HL-60 (cell line): Measurements from ENCODE around the gene TFF2.

Source experiments
- POLR2AphosphoS5 ChIP-seq: IDR thresholded peaks from 2 replicates; pipeline ENCODE4 v1.6.1; 2012; ENCODE audit warnings: low read depth
- TF ChIP-seq, protein P1 (sequence below): IDR thresholded peaks from one replicate; pipeline ENCODE4 v1.5.1; 2011; ENCODE audit warnings: low read length, control low read depth, inconsistent platforms; ENCODE audit not compliant: insufficient read depth
- TF ChIP-seq, protein P2 (sequence below): IDR thresholded peaks from 2 replicates; pipeline ENCODE4 v1.6.1; 2012; ENCODE audit warnings: low read depth; ENCODE audit not compliant: insufficient replicate concordance

DNA sequence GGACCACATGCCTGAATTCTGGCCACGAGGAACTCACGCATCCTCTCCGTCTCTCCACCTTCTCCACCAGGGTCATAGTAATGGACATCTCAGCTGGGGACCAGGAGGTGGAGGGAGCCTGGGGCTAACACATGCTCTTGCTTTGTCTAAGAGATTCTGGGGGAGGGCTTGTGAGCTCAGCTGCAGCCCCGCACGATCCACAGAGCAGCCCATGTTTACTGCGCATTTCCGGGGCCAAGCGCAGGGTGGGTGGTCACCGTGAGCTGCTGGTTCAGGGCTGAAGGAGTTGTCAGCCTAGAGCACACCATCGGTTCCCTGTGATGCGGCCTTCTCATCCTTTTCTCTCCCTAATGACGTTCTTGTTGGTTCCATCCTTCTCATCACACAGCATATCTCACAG, 7.5 kb upstream of the TFF2 start:
- no peak for TF ChIP-seq POLR2AphosphoS5
- TF ChIP-seq, protein P1, sequence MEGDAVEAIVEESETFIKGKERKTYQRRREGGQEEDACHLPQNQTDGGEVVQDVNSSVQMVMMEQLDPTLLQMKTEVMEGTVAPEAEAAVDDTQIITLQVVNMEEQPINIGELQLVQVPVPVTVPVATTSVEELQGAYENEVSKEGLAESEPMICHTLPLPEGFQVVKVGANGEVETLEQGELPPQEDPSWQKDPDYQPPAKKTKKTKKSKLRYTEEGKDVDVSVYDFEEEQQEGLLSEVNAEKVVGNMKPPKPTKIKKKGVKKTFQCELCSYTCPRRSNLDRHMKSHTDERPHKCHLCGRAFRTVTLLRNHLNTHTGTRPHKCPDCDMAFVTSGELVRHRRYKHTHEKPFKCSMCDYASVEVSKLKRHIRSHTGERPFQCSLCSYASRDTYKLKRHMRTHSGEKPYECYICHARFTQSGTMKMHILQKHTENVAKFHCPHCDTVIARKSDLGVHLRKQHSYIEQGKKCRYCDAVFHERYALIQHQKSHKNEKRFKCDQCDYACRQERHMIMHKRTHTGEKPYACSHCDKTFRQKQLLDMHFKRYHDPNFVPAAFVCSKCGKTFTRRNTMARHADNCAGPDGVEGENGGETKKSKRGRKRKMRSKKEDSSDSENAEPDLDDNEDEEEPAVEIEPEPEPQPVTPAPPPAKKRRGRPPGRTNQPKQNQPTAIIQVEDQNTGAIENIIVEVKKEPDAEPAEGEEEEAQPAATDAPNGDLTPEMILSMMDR, result no peak
- TF ChIP-seq, protein P2, sequence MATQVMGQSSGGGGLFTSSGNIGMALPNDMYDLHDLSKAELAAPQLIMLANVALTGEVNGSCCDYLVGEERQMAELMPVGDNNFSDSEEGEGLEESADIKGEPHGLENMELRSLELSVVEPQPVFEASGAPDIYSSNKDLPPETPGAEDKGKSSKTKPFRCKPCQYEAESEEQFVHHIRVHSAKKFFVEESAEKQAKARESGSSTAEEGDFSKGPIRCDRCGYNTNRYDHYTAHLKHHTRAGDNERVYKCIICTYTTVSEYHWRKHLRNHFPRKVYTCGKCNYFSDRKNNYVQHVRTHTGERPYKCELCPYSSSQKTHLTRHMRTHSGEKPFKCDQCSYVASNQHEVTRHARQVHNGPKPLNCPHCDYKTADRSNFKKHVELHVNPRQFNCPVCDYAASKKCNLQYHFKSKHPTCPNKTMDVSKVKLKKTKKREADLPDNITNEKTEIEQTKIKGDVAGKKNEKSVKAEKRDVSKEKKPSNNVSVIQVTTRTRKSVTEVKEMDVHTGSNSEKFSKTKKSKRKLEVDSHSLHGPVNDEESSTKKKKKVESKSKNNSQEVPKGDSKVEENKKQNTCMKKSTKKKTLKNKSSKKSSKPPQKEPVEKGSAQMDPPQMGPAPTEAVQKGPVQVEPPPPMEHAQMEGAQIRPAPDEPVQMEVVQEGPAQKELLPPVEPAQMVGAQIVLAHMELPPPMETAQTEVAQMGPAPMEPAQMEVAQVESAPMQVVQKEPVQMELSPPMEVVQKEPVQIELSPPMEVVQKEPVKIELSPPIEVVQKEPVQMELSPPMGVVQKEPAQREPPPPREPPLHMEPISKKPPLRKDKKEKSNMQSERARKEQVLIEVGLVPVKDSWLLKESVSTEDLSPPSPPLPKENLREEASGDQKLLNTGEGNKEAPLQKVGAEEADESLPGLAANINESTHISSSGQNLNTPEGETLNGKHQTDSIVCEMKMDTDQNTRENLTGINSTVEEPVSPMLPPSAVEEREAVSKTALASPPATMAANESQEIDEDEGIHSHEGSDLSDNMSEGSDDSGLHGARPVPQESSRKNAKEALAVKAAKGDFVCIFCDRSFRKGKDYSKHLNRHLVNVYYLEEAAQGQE, result no peak
